HG03064 (cell line): ENCODE data around the gene OR4D10.
"Not testable (repeated sequence)": the region's sequence is repeated elsewhere in the genome, so short reads cannot be mapped to it uniquely, and the experiment has no call there.

Source experiments
- ATAC-seq: cut with Tn5 transposase; IDR thresholded peaks from one replicate; pipeline ENCODE4 v1.9.1; 2021; ENCODE audit warnings: low read depth; ENCODE audit not compliant: unreplicated experiment

The OR4D10 gene

DNA sequence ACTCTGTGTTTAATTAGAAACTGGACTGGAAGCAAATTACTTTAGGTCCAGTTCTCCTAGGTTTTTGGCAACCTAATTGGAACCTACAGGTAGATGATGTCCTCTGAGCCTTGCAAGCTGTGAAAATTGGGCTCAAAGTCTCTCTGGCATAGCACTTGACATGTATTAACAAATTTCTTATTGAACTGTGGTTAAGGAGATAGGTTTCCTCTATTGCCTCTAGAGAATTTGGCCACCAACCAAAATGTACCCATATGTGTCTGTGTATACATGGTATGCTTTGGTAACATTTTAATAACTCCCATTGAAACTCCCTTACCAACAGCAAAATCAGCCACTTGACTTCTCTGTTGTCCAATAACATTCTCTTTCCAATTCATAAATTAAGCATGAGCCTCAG is at the start of gene OR4D10:
TSS of gene OR4D10 (plus strand) at position 301 of the 400 bp plus-strand sequence. CDS start 4,115 bp downstream, outside the sequence.
- no peak for ATAC-seq

GRCh38 chr11:59423835-59424234 is 49.3 kb upstream of the OR4D10 start:
- no peak for ATAC-seq

DNA sequence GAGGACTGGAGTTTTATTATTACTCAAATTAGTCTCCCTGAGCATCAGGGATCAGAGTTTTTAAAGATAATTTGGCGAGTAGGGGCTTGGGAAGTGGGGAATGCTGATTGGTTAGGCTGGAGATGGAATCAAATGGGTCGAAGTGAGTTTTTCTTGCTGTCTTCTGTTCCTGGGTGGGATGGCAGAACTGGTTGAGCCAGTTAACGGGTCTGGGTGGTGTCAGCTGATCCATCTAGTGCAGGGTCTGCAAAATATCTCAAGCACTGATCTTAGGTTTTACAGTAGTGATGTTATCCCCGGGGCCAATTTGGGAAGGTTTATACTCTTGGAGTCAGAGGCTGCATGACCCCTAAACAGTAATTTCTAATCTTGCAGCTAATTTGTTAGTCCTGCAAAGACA is 48.0 kb upstream of the OR4D10 start:
- no peak for ATAC-seq

DNA sequence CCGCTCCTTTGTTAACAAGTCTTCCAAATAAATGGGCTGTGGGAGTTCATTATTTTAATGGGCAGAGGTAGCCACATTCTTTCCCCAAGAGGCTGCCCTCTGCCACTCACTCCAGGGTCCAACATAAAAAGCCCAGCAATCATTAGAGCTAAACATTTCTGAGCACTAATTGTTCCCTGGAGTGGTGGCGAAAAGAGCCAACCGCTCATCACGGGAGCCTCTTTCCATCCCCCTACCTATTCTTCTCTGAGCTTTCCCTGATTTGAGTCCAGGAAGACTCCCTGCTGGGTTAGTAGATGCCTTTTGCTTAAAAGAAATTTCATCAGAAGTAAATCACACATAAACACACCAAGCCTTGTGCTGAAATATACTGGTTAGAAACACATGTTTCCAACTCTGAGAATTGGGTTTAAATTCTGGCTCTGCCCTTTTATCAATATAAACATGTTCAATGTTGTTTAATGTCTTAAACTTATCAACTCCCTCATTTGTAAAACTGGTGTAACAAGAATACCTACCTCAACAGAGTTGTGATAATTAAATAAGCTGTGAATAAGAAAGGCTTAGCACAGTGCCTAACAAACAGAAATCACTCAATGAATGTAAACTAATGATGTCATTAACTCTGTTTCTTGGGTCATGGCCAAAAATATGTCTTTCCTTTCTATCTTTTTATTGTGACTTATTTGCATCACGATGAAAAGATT is 46.6 kb upstream of the OR4D10 start, which contains the start of gene OR5A2:
TSS of gene OR5A2 (minus strand) at position 53 of the 707 bp plus-strand sequence. CDS start 3,460 bp downstream, outside the sequence.
- no peak for ATAC-seq

DNA sequence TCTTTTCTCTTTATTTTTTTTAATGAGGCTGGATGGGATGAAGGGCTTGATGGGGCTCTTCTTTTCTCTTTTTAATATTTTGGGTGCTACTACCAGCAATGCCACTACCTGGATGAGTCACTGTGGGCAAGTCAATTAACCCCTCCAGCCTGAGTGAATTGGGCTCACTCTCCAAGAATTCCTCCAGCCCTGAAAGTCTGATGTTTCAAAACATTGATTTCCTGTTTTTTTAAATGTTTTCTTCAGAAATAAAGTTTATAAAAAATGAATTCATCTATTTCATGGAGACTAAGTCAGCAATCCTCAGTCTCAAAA is 46.1 kb upstream of the OR4D10 start:
- ATAC-seq = no peak

GRCh38 chr11:59429924-59430516 is 43.1 kb upstream of the OR4D10 start:
- ATAC-seq = no peak

GRCh38 chr11:59436169-59436568 is 36.9 kb upstream of the OR4D10 start, which contains the start of gene OR5A1:
Gene OR5A1 (plus strand): TSS chr11:59436469. CDS start chr11:59443169, 6,700 bp downstream.
- ATAC-seq = no peak

DNA sequence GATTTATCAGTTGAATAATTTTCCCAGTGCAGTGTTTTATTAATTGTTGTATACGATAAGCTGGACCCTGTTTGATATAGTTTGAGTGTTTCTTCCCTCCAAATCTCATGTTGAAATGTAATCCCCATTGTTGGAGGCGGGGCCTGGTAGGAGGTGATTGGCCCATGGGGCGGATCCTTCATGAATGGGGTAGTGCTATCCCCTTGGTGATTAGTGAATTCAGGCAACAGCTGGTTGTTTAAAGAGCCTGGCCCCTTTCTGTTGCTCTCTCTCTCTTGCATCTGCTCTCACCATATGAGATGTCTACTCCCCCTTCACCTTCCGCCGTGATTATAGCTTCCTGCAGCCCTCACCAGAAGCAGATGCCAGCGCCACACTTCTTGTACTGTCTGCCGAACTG is 35.3 kb upstream of the OR4D10 start:
- no peak for ATAC-seq

DNA sequence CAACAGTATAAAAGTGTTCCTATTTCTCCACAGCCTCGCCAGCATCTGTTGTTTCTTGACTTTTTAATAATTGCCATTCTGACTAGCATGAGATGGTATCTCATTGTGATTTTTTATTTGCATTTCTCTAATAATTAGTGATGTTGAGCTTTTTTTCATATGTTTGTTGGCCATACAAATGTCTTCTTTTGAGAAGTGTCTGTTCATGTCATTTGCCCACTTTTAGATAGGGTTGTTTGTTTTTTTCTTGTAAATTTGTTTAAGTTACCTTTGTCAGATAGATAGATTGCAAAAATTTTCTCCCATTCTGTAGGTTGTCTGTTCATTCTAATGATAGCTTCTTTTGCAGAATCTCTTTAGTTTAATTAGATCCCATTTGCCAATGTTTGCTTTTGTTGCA is 27.5 kb upstream of the OR4D10 start:
- not testable (repeated sequence) for ATAC-seq

GRCh38 chr11:59448484-59448883 is 24.6 kb upstream of the OR4D10 start:
- ATAC-seq = no peak

DNA sequence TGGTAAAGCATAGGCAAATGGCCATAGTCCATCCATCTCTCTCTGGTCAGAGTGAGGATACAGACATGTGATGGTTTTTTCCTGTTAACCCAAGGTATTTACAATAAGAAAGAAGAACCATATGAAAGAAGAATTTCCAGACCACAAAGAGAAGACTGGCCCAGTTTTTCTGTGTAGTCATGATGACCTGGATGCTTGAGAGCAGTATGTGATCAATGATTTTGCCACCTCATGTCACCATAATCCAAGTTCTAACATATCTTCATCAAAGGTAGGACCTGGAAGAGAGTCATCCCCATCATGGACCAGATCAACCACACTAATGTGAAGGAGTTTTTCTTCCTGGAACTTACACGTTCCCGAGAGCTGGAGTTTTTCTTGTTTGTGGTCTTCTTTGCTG is 16.5 kb upstream of the OR4D10 start, which contains the start of gene OR4D6:
TSS of gene OR4D6 (plus strand) at position 301 of the 400 bp plus-strand sequence. CDS start at position 301, 0 bp downstream.
- ATAC-seq = no peak

DNA sequence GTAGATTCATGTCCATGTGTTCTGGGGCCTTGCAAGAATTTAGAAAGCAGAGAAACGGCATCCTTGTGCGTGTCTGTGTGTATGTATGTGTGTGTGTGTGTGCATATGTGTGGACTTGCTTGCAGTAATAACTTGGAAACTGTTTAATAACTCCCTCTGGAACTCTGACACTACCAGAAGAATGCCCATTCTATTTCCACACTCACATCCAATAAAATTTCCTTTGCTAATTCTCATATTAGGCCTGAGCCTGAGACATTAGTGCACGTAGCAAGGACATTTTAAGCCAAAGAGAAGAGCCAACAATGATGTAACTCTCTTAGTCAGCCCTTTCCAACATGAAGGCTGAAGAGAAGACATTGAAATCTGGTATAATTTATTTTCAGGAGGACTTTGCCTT is 13.2 kb upstream of the OR4D10 start:
- ATAC-seq = no peak

GRCh38 chr11:59463190-59463641 is 9.9 kb upstream of the OR4D10 start:
- ATAC-seq = no peak

DNA sequence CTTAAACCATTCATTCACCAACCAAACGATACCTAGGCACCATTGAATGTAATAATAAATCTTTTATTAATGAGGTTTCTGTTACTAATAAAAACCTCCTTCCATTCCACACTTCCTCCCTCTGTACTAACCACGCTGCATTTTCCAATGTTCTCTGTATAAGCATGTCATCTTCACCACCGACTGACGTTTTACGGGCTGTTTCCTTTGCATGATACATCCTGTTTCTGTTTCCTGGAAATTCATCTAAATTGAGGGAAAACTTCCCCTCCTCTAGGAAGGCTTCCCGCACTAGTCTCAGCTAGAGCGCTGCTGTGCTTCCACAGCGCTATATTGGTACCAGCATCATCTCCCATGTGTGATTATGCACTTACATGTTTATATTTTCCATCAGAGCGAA is 2.1 kb downstream of the OR4D10 start:
- ATAC-seq = no peak

DNA sequence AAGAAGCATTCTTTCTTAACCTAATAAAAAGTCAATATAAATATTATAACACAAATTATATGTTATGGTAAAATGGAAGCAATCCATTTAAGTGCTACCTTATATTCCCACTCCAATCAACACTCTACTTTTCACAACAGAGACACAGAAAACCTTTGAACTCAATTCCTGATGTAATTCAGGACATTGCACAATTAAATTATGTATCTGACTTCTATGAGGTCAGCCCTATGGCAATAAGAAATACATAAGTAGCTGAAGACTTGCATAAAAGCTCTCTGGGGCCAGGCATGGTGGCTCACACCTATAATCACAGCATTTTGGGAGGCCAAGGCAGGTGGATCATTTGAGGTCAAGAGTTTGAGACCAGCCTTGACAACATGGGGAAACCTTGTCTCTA is 6.8 kb downstream of the OR4D10 start:
- ATAC-seq = no peak

DNA sequence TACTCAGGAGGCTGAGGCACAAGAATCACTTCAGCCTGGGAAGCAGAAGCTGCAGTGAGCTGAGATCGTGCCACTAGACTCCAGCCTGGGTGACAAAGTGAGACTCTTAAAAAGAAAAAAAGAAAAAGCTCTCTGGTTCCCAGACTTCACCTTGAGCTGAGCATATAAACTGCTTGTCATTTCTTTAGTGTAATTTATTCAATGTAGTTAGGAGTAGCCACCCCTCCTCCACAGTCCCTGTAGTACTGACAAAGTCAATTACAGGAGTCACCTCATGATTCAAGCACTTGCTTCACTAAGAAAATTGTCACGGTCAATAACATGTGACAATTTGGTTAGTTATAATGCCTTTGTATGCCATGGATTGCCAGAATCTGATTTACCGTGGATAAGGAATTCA is 7.2 kb downstream of the OR4D10 start:
- ATAC-seq = no peak

GRCh38 chr11:59501931-59502330 is 28.8 kb downstream of the OR4D10 start:
- ATAC-seq = no peak

DNA sequence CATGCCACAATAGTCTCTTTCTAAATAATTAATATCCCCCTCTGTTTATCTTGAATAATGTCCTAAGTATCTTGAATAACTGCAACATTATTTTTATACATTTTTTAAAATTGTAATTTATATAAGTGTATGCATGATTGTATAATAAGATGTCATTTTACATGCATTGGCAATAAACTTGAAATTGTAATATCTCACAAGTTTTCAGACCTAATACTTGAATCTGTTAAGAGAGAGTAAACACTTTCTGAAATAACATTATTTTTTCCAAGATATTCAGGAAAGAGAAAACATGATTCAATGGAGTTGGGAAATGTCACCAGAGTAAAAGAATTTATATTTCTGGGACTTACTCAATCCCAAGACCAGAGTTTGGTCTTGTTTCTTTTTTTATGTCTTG is 30.2 kb downstream of the OR4D10 start, which contains the start of gene OR4D11:
TSS of gene OR4D11 (plus strand) at position 301 of the 400 bp plus-strand sequence. CDS start at position 301, 0 bp downstream.
- ATAC-seq = no peak

- ATAC-seq = no peak
Observed at GRCh38 chr11:59510941-59511589, 38.0 kb downstream of the OR4D10 start, which contains the start of gene OR4D9. Gene OR4D9 (plus strand): TSS chr11:59511539. CDS start chr11:59514913, 3,374 bp downstream.

DNA sequence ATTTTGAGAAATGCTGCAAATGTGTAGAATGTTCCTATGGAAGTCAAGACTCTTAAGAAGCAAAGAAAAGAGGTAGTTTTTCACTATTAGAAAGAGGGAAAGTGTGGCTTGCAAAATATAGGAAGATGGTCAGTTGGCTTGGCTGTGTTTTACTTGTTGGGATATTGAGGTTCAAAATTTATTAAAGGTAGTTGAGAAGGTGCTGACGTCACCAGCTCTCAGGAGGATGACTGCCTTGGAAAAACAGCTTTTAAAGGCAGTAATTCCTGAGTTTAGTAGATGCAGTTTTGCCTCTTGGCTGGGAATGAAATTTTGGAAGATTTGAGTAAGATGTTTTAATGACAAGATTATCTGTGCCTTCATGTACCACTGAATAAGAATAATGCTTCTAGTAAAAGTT is 38.6 kb downstream of the OR4D10 start:
- no peak for ATAC-seq

DNA sequence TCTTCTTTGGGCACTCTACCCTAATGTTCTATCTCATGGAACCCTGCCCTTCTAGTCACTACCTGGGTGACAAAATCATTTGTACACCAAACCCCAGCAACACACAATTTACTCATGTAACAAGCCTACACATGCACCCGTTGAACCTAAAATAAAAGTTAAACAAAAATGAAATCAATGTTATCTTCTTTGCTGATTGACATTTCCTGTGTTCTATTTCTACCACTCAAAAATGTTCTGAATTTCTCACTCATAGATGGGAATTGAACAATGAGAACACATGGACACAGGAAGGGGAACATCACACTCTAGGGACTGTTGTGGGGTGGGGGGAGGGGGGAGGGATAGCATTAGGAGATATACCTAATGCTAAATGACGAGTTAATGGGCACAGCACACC is 47.0 kb downstream of the OR4D10 start:
- ATAC-seq = not testable (repeated sequence)
